Stomach (tissue), 9 donors: Measurements from ENCODE around the gene LCK. TPM values are rescaled to one million over a fixed set of nuclear protein-coding genes. Genes with fewer than 3 reads are reported as not detected.
"Not testable (repeated sequence)": the region's sequence is repeated elsewhere in the genome, so short reads cannot be mapped to it uniquely, and the experiment has no call there.

Experiments
- DNase-seq, 2 donors: peaks; one replicate each; pipeline versions ENCODE4 v3.0.0 to v3.0.0-alpha.2; 2013 to 2019
- H3K27ac ChIP-seq, 5 donors: fragments of 200-600 bp in 4 of 5; sonication (generic) in 4 of 5; one replicate each; pipeline ENCODE4 v1.5.1; 2013 to 2019; ENCODE audit warnings: mild to moderate bottlenecking in 1 of 5, moderate library complexity in 1 of 5
- H3K27me3 ChIP-seq, 3 donors: fragments of 200-600 bp; sonication (generic); one replicate each; pipeline ENCODE4 v1.5.1; 2017 to 2019; ENCODE audit warnings: mixed run types in 1 of 3
- H3K36me3 ChIP-seq, 4 donors: fragments of 200-600 bp; sonication (generic); 1 replicate in 3 of 4; 2 replicates in 1 of 4; pipeline ENCODE4 v1.5.1; 2016 to 2019
- H3K4me1 ChIP-seq, 4 donors: fragments of 200-600 bp; sonication (generic); one replicate each; pipeline ENCODE4 v1.5.1; 2016 to 2019
- H3K4me3 ChIP-seq, 4 donors: fragments of 200-600 bp; sonication (generic) in 3 of 4; one replicate each; pipeline ENCODE4 v1.5.1; 2016 to 2019; ENCODE audit warnings: mild to moderate bottlenecking in 1 of 4
- H3K9me3 ChIP-seq, 4 donors: fragments of 200-600 bp; sonication (generic); one replicate each; pipeline ENCODE4 v1.5.1; 2016 to 2019
- EP300 ChIP-seq: sonication (generic); formaldehyde crosslinking; IDR thresholded peaks from one replicate; pipeline ENCODE4 v1.6.1; 2017; ENCODE audit warnings: antibody characterized with exemption
- POLR2A ChIP-seq, 4 donors: fragments of 450-650 bp; IDR thresholded peaks; one replicate each; pipeline ENCODE4 v1.6.1; 2016; ENCODE audit warnings: antibody characterized with exemption in 4 of 4, control low read depth in 2 of 4, mild to moderate bottlenecking in 1 of 4, moderate library complexity in 1 of 4
- POLR2AphosphoS5 ChIP-seq, 3 donors: sonication (generic); formaldehyde crosslinking; IDR thresholded peaks; one replicate each; pipeline ENCODE4 v1.6.1; 2016; ENCODE audit warnings: antibody characterized with exemption in 3 of 3
- WGBS, 5 donors: extraction: QIAGEN DNeasy Blood & Tissue Kit in 3 of 5; methylation state at CpG; one replicate each; pipeline versions ENCODE4 v1.1.5 to v1.1.7; 2013 to 2018; 5-methylcytosine and 5-hydroxymethylcytosine counted together
- intact Hi-C: fragments of 100-400 bp; cut with DNase I; formaldehyde crosslinking; loops from one replicate; pipeline ENCODE4 v1.15.1; 2023; ENCODE audit warnings: low total_unique reads
- polyA plus RNA-seq, 3 donors: library from polyadenylated mRNA; stranded (reverse); fragments of 200-250 nt; gene quantifications; one replicate each; pipeline ENCODE4 v1.2.3, GENCODE V29; 2013
- total RNA-seq, 5 donors: library from RNA; depleted of rRNA; stranded (reverse); fragments of >200 nt; gene quantifications; one replicate each; pipeline versions ENCODE4 v1.1.0 to v1.2.3, GENCODE V29; 2014 to 2016
- TF ChIP-seq, protein P1 (sequence below), 7 experiments: fragments of 450-650 bp in 4 of 7; fragments of 200-600 bp in 3 of 7; sonication (generic) in 3 of 7; IDR thresholded peaks; one replicate each; pipeline ENCODE4 v1.5.1; 2016 to 2019; ENCODE audit warnings: antibody characterized with exemption in 7 of 7, control low read depth in 2 of 7, mild to moderate bottlenecking in 1 of 7
- donor health status: healthy with polysubstance abuse.
- donor health status: Bipolar disorder and iron deficiency.
- donor health status: healthy.

LCK gene
- total and polyA plus RNA-seq, 8 donors: 0.58 to 6.4 (median 2.2) TPM

- intact Hi-C loops: no loop called here
These were observed 23.7 kb downstream of the LCK start for GRCh38 chr1:32274646-32275340.

GRCh38 chr1:32275424-32275823, 24.4 kb downstream of the LCK start:
- DNase-seq: peak; percentile 44 to 79
- Histone ChIP-seq H3K9me3 (no peaks in the 10 kb centered on the region), H3K4me3 (peak overlapping the region in 2 of 4 donors; percentile 9 to 27), H3K27me3 (peaks cover 0 to 34% (median 8%) of the 10 kb centered on the region in 3 donors), H3K27ac (no peak overlapping the region), H3K4me1 (peaks cover 0 to 13% (median 6%) of the 10 kb centered on the region in 4 donors), H3K36me3 (no peaks in the 10 kb centered on the region)
- TF ChIP-seq POLR2AphosphoS5 (IDR thresholded peaks at IDR 0.05) (no peak), POLR2A (IDR thresholded peaks at IDR 0.05) (no peak), EP300 (no peak)
- TF ChIP-seq, protein P1, sequence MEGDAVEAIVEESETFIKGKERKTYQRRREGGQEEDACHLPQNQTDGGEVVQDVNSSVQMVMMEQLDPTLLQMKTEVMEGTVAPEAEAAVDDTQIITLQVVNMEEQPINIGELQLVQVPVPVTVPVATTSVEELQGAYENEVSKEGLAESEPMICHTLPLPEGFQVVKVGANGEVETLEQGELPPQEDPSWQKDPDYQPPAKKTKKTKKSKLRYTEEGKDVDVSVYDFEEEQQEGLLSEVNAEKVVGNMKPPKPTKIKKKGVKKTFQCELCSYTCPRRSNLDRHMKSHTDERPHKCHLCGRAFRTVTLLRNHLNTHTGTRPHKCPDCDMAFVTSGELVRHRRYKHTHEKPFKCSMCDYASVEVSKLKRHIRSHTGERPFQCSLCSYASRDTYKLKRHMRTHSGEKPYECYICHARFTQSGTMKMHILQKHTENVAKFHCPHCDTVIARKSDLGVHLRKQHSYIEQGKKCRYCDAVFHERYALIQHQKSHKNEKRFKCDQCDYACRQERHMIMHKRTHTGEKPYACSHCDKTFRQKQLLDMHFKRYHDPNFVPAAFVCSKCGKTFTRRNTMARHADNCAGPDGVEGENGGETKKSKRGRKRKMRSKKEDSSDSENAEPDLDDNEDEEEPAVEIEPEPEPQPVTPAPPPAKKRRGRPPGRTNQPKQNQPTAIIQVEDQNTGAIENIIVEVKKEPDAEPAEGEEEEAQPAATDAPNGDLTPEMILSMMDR (IDR thresholded peaks at IDR 0.05): no peak
- 17 to 32% (median 18%) methylated on average over 24 to 41 of the region's 41 CpGs for WGBS, 5 donors
- intact Hi-C loops: no loop called here

More at GRCh38 chr1:32274646-32275340, 23.7 kb downstream of the LCK start:
- Histone ChIP-seq H3K27me3 (peaks cover 0 to 34% (median 8%) of the 10 kb centered on the region in 3 donors), H3K27ac (no peak overlapping the region), H3K36me3 (no peaks in the 10 kb centered on the region), H3K9me3 (no peaks in the 10 kb centered on the region), H3K4me1 (peaks cover 0 to 13% (median 6%) of the 10 kb centered on the region in 4 donors), H3K4me3 (no peak overlapping the region)
- no peak for TF ChIP-seq POLR2AphosphoS5 (IDR thresholded peaks at IDR 0.05)
- no peak for DNase-seq
- WGBS, 5 donors: 81 to 88% (median 86%) methylated on average over 20 to 31 of the region's 31 CpGs

- DNase-seq: peak in 1 of 2 donors; percentile 4
- Histone ChIP-seq H3K4me3 (no peak overlapping the region), H3K27me3 (peaks cover 0 to 34% (median 8%) of the 10 kb centered on the region in 3 donors), H3K36me3 (no peaks in the 10 kb centered on the region), H3K27ac (no peak overlapping the region), H3K9me3 (no peaks in the 10 kb centered on the region), H3K4me1 (peaks cover 0 to 13% (median 6%) of the 10 kb centered on the region in 4 donors)
- TF ChIP-seq POLR2AphosphoS5 (IDR thresholded peaks at IDR 0.05): no peak
- 82 to 88% (median 87%) methylated on average over 27 to 30 of the region's 30 CpGs for WGBS, 5 donors
- intact Hi-C loops: no loop called here
These were observed 25.1 kb downstream of the LCK start for GRCh38 chr1:32276032-32276782.

- H3K4me1 ChIP-seq, H3K36me3 ChIP-seq, H3K27ac ChIP-seq, intact Hi-C loops, H3K27me3 ChIP-seq, H3K9me3 ChIP-seq, H3K4me3 ChIP-seq, DNase-seq: not testable (repeated sequence)
- WGBS, 5 donors: 74 to 85% (median 82%) methylated on average over 8 of the region's 8 CpGs
These were observed 33.7 kb downstream of the LCK start for GRCh38 chr1:32284777-32285176.

- Histone ChIP-seq H3K27me3 (no peaks in the 10 kb centered on the region), H3K27ac (no peak overlapping the region), H3K9me3 (no peaks in the 10 kb centered on the region), H3K4me1 (peaks cover under 1 to 13% (median 5%) of the 10 kb centered on the region in 4 donors), H3K4me3 (no peak overlapping the region), H3K36me3 (no peaks in the 10 kb centered on the region)
- 90 to 100% (median 96%) methylated on average over 3 of the region's 3 CpGs for WGBS, 5 donors
- intact Hi-C loops: no loop called here
- no peak for TF ChIP-seq EP300
- TF ChIP-seq POLR2AphosphoS5 (IDR thresholded peaks at IDR 0.05): no peak
- TF ChIP-seq, protein P1 (IDR thresholded peaks at IDR 0.05): no peak
- TF ChIP-seq POLR2A (IDR thresholded peaks at IDR 0.05): no peak
- DNase-seq: no peak
These were observed 34.6 kb downstream of the LCK start for GRCh38 chr1:32285658-32286057.
